ENCODE data around the gene MTMR6. TPM values are rescaled to one million over a fixed set of nuclear protein-coding genes. Genes with fewer than 3 reads are reported as not detected.

MTMR6 gene
- polyA plus RNA-seq, 1 donor from 2014 or later: 45.4 TPM

- Histone ChIP-seq H3K9ac (ENCODE audit: low read length) (no peak overlapping the region), H3K36me3 (ENCODE audit: insufficient read depth, low read length) (peaks cover 19% of the 10 kb centered on the region), H3K27me3 (ENCODE audit: insufficient read depth, low read depth, low read length) (no peaks in the 10 kb centered on the region), H3F3A (ENCODE audit: insufficient read depth, low read length, poor library complexity, severe bottlenecking) (no peaks in the 10 kb centered on the region), H2AFZ (ENCODE audit: low read depth, low read length) (no peak overlapping the region), H3K27ac (ENCODE audit: low read length) (no peak overlapping the region), H4K20me1 (ENCODE audit: insufficient read depth) (no peaks in the 10 kb centered on the region), H3K4me3 (ENCODE audit: low read length) (no peak overlapping the region), H3K9me3 (ENCODE audit: low read length) (no peaks in the 10 kb centered on the region), H3K79me2 (replicated peaks; ENCODE audit: insufficient read depth, low read length) (no peaks in the 10 kb centered on the region), H3K4me2 (ENCODE audit: low read length) (no peak overlapping the region), H3K9me2 (ENCODE audit: insufficient read depth, low read length) (no peaks in the 10 kb centered on the region)
- TF ChIP-seq SMC3 (conservative IDR thresholded peaks at IDR 0.05; ENCODE audit: poor library complexity): peak; percentile 36
- TF ChIP-seq, protein P1, sequence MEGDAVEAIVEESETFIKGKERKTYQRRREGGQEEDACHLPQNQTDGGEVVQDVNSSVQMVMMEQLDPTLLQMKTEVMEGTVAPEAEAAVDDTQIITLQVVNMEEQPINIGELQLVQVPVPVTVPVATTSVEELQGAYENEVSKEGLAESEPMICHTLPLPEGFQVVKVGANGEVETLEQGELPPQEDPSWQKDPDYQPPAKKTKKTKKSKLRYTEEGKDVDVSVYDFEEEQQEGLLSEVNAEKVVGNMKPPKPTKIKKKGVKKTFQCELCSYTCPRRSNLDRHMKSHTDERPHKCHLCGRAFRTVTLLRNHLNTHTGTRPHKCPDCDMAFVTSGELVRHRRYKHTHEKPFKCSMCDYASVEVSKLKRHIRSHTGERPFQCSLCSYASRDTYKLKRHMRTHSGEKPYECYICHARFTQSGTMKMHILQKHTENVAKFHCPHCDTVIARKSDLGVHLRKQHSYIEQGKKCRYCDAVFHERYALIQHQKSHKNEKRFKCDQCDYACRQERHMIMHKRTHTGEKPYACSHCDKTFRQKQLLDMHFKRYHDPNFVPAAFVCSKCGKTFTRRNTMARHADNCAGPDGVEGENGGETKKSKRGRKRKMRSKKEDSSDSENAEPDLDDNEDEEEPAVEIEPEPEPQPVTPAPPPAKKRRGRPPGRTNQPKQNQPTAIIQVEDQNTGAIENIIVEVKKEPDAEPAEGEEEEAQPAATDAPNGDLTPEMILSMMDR (IDR thresholded peaks at IDR 0.05; ENCODE audit: poor library complexity, severe bottlenecking): peak; percentile 38
- no peak for TF ChIP-seq EZH2 (IDR thresholded peaks at IDR 0.05; ENCODE audit: borderline replicate concordance, insufficient read depth, low read length, poor library complexity, severe bottlenecking)
- TF ChIP-seq RAD21 (conservative IDR thresholded peaks at IDR 0.05): peak; percentile 29
Observed at GRCh38 chr13:25267715-25268114, 19.6 kb downstream of the MTMR6 start.

DNA sequence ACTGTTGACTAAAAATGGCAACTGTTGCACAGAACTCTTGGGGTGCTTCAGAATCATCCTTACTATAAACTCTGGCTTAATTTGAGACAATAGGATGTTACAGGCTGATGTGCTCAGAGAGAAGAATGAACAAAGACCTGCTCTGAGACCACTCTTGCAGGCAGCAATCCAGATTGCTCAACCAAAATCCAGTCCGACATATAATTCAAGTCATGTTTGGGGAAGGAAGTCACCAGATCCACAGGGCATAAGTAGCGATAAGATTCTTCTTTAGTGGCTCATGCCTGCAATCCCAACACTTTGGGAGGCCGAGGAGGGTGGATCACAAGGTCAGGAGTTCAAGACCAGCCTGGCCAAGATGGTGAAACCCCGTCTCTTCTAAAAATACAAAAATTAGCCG, 20.6 kb downstream of the MTMR6 start:
- H3K9ac ChIP-seq (ENCODE audit: low read length): no peak overlapping the region
- no peaks in the 10 kb centered on the region for H3K79me2 ChIP-seq (replicated peaks; ENCODE audit: insufficient read depth, low read length)
- no peaks in the 10 kb centered on the region for H3K9me3 ChIP-seq (ENCODE audit: low read length)
- no peaks in the 10 kb centered on the region for H3K9me2 ChIP-seq (ENCODE audit: insufficient read depth, low read length)
- H2AFZ ChIP-seq (ENCODE audit: low read depth, low read length): no peak overlapping the region
- H3K27ac ChIP-seq (ENCODE audit: low read length): no peak overlapping the region
- no peak for TF ChIP-seq POLR2AphosphoS5 (IDR thresholded peaks at IDR 0.05)
- no peak for TF ChIP-seq TAF1 (IDR thresholded peaks at IDR 0.05; ENCODE audit: low read depth)
- TF ChIP-seq, protein P1 (IDR thresholded peaks at IDR 0.05; ENCODE audit: poor library complexity, severe bottlenecking): no peak
- TF ChIP-seq, protein P2, sequence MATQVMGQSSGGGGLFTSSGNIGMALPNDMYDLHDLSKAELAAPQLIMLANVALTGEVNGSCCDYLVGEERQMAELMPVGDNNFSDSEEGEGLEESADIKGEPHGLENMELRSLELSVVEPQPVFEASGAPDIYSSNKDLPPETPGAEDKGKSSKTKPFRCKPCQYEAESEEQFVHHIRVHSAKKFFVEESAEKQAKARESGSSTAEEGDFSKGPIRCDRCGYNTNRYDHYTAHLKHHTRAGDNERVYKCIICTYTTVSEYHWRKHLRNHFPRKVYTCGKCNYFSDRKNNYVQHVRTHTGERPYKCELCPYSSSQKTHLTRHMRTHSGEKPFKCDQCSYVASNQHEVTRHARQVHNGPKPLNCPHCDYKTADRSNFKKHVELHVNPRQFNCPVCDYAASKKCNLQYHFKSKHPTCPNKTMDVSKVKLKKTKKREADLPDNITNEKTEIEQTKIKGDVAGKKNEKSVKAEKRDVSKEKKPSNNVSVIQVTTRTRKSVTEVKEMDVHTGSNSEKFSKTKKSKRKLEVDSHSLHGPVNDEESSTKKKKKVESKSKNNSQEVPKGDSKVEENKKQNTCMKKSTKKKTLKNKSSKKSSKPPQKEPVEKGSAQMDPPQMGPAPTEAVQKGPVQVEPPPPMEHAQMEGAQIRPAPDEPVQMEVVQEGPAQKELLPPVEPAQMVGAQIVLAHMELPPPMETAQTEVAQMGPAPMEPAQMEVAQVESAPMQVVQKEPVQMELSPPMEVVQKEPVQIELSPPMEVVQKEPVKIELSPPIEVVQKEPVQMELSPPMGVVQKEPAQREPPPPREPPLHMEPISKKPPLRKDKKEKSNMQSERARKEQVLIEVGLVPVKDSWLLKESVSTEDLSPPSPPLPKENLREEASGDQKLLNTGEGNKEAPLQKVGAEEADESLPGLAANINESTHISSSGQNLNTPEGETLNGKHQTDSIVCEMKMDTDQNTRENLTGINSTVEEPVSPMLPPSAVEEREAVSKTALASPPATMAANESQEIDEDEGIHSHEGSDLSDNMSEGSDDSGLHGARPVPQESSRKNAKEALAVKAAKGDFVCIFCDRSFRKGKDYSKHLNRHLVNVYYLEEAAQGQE (IDR thresholded peaks at IDR 0.05; ENCODE audit: borderline replicate concordance): no peak
- no peak for TF ChIP-seq EZH2 (IDR thresholded peaks at IDR 0.05; ENCODE audit: borderline replicate concordance, insufficient read depth, low read length, poor library complexity, severe bottlenecking)
- no peak for TF ChIP-seq EP300 (conservative IDR thresholded peaks at IDR 0.05; ENCODE audit: poor library complexity, severe bottlenecking)
- no peak for TF ChIP-seq MXI1 (conservative IDR thresholded peaks at IDR 0.05; ENCODE audit: poor library complexity, severe bottlenecking)
- no peak for TF ChIP-seq RAD21 (conservative IDR thresholded peaks at IDR 0.05)
- TF ChIP-seq SMC3 (conservative IDR thresholded peaks at IDR 0.05; ENCODE audit: poor library complexity): no peak
- H4K20me1 ChIP-seq (ENCODE audit: insufficient read depth): no peaks in the 10 kb centered on the region
- H3K4me3 ChIP-seq (ENCODE audit: low read length): no peak overlapping the region
- H3K27me3 ChIP-seq (ENCODE audit: insufficient read depth, low read depth, low read length): no peaks in the 10 kb centered on the region
- H3F3A ChIP-seq (ENCODE audit: insufficient read depth, low read length, poor library complexity, severe bottlenecking): no peaks in the 10 kb centered on the region
- peaks cover 16% of the 10 kb centered on the region for H3K36me3 ChIP-seq (ENCODE audit: insufficient read depth, low read length)
- H3K4me2 ChIP-seq (ENCODE audit: low read length): no peak overlapping the region
